HG03520 (cell line): Measurements from ENCODE around the gene PTCD3.

Source experiments
- ATAC-seq: cut with Tn5 transposase; IDR thresholded peaks from one replicate; pipeline ENCODE4 v1.9.1; 2021; ENCODE audit warnings: mild to moderate bottlenecking, moderate library complexity; ENCODE audit not compliant: unreplicated experiment

Gene PTCD3

DNA sequence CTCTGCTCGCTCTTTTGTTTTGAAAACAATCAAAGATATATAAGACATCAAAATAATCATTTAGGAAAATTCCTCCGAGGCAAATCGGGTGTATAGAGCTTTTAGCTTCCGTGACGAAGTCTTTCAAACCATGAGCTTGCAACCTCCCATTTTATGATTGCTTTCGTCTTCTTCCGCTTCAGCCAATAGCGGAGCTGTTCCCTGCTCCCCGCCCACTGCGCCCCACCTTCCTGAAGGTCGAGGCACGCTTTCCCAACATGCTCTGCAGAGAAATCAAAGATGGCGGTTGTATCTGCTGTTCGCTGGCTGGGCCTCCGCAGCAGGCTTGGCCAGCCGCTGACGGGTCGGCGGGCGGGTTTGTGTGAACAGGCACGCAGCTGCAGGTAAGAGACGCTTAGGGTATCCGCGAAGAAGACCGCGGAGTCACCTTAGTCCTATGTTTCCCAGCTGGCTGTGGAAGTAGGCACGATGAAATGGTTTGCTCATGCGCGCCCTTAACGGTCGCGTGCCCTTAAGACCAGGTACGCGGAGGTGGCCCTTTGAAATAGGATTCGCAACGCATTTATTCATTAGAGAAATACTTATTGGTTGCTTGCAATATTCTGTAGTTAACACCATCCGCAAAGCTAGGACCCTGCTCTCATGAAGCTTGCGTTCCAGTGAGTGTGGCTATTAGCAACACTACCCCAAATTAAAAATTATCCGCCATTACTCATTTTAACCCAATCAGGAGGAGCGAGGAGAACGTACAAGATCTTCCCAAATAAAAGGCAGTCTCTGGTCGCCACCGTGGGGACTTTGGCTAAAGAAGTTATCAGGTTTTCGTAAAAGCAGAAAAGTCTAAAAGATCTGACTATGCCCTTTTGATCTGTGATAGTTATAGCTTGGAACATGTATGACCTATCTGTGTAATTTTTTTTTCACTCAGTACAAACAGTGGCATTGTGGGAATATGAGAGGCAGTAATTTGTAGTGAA is at the start of gene PTCD3:
TSS of gene PTCD3 (plus strand) at position 267 of the 977 bp plus-strand sequence. CDS start at position 280, 13 bp downstream.
- peak; percentile 87 for ATAC-seq

DNA sequence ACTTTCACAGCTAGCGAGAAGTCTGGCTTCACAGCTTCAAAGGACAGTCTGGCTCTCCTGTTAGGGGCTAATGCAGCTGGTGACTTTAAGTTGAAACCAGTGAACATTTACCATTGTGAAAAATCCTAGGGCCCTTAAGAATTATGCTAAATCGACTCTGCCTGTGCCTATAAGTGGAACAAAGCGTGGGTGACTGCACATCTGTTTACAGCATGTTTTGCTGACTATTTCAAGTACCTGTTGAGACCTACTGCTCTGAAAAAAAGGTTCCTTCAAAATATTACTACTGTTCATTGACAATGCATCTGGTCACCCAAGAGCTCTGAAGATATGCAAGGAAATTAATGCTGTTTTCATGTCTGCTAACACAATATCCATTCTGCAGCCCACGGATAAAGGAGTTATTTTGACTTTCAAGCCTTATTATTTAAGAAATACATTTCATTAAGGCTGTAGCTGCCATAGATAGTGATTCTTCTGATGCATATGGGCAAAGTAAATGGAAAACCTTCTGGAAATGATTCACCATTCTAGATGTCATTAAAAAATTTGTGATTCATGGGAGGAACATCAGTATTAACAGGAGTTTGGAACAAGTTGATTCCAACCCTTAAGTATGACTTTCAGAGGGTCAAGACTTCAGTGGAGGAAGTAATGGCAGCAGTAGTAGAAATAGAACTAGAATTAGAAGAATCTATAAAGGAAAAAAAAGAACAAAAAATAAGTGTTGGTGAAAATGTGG is 49.3 kb upstream of the PTCD3 start:
- ATAC-seq = no peak

DNA sequence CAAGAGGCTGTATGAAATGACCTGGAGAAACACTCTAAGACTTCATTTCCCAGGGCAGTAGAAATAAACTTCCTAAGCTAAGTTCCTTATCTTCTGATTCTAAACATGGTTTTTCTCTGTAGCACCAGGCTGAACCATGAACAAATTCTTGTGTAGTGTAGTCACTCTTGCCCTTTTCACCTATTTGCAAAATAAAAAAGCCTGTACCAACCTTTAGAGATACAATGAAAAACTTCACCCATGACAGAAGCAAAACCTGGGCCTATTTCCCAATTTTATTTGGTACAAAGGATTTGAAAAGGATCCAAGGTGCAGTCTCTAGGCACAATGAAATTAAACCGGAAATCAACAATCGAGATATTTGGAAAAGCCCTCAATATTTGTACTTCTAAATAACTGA is 44.0 kb upstream of the PTCD3 start:
- ATAC-seq = no peak

DNA sequence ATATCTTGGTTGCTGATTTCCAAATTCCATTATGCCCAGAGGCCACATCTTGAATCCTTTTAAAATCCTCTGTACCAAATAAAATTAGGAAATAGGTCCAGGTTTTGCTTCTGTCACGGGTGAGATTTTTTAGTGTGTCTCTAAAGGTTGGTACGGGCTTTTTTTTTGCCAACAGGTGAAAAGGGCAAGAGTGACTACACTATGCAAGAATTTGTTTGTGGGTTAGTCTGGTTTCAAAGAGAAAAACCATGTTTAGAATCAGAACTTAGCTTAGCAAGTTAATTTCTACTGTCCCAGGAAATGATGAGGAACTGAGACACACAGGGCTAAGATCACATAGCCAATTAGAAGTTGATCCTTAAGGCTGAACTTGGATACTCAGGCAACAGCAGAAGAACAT is 42.0 kb upstream of the PTCD3 start:
- no peak for ATAC-seq

DNA sequence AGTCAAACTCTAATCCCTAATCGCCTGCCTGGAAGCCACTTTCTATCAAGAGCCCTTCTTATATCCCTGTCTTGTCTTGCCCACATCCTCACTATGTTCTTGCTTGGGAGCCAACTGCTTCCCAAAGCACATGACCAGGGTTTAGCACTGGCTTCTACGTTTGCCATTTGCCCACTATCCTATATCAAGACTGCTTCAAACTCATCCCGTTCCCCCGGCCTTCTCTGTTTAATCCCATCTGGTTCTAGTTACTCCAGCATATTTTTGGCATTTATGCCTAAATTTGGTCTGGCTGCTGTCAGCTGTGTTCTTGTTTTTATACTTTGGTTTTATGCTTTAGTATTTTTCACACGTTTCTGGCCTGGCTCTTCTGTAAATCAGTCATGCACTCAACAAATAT is 40.5 kb upstream of the PTCD3 start:
- ATAC-seq = no peak

DNA sequence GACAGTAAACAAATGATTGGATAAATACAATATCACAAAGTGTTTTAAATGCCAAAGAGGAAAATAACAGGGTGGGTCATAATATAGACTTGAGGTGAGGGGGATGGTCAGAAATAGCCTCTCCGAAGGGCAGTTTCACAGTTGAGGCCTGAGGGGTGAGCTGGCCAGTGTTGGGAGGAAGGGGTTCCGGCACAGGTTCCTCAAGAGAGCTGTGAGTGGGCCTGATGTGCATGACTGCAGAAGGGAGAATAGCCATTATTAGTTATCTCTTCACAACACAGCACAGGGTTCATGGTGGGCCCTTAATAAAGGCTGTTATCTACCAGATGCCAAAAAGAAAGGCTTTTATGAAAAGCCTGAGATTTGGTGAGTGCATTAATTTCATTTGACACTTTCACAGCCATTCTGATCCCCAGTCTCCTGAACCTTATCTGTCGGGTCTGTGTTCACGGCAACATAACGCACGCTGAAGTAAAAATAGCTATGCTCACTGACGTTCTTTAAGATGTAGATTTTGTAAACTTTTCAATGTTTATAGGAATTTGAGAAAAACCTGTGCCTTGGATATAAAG is 39.9 kb upstream of the PTCD3 start:
- no peak for ATAC-seq

DNA sequence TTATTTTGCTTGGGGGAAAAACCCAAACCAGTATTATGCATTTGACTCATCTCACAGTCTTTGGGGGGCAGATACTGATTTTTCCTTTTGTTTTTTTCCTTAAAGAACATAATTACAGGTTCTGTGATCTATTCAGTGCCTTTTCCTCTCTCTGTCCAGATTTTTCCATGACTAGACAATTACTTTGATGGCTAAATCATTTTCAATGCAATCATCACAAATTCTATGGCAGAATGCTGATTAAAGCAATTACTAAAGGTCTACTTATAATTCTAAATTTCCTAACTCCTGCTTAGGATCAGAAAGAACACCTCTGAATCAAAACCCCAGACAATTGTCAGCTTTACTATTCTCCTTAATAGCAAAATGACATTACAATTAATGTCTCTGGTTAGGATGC is 39.1 kb upstream of the PTCD3 start:
- no peak for ATAC-seq

DNA sequence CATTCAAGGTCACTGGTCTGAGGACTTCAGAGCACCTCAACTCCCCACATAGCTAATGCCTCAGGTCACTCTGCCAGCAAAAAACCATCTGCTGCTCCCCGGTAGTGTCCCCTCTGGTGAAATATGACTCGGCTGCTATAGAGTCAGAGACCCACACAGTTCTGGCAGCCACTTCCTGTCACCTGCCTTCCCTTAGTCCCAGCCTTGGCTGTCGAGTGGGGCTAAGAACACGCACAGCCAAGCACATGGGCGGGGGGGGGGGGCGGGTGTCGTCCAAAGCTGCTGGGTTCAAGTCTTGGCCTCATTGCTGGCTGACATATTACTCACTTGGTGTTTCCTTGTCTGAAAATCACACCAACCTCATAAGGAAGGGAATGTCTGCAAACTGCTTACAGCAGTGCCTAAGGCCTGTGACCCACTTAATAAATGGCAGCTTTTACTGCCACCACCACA is 37.9 kb upstream of the PTCD3 start:
- no peak for ATAC-seq

DNA sequence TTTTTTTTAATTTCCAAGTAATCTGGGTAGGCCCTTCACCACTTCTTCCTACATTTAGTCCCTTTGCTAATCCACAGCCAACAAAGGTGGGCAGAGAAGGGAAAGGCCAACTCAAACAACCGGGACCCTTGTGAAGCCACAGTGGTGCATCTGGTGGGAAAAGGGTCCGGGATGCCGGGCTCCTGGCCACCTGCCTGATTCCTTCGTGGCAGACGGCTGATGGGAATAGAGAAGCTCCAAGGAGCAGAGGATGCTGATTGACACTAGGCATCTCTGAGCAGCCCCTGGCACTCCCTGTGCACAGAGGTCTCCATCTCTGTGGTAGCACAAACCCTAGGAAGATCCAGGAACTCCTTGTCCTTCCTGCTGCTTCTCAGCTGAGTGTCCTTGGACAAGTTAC is 37.4 kb upstream of the PTCD3 start:
- no peak for ATAC-seq

DNA sequence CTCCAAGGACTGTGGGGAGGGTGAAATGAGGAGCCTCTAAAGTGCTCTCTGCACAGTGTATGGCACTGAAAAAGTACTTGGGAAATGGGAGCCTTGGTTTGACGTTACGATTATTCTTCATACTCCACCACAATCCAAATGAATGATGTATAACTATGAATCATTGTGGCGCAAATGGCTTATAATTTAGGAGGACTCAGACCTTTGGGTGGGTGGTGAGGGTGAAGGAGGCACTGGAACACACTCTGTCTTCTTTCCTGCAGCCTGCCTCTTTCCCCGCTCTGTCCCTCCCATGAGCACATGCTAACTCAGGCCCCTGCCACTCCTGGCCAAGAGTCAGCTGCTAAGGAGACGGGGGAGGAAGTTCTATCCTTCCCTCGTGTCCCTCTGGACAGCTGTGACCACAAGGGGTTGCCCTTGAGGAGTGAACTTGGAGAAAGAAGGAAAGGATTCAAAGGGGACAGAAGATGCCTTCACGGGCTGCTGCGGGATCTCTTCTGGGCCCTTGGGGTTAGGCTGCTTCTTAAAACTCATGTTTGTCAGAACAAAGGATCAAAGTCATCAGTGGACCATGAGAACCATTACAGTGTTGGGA is 36.8 kb upstream of the PTCD3 start:
- no peak for ATAC-seq

DNA sequence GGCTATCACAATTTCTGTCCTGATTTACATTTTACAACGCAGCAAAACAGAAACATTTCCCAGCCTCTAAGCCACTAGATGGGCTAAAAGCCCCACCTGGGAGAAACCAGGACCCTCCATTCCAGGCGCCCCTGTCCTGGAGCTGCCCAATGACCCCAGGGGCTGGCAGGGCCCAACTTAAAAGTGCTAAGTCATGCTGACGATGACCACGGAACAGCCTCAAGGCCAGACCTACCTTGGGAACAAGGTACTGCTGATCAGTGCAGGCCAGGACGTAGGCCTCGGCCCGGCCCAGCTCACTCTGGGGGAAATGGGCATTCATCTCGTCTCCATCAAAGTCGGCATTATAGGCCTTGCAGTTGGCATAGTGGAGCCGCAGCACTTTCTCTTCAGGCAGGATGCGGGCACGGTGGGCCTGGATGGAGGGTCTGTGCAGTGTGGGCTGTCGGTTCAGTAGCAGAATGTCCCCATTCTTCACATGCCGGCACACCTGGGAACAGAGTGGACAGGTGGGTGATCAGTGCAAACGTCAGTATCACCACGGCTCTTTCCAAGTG is 36.2 kb upstream of the PTCD3 start:
- no peak for ATAC-seq

DNA sequence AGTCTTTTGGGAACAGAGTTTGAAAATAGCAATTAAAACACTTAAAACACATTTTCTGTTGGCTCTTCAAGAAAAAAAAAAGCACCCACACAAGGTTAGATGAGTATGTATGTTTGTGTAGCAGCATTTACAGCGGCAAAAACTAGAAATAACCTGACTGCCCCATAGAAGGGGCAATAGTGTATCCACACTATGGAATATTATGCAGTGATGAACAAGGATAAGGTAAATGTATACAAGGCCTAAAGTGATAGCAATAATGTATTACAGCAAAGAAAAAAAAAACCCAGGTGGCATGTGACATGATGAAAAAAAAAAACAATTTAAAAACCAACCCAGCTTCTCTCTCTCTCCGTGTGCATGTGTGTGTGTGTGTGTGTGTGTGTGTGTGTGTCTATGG is 35.2 kb upstream of the PTCD3 start:
- ATAC-seq = no peak

DNA sequence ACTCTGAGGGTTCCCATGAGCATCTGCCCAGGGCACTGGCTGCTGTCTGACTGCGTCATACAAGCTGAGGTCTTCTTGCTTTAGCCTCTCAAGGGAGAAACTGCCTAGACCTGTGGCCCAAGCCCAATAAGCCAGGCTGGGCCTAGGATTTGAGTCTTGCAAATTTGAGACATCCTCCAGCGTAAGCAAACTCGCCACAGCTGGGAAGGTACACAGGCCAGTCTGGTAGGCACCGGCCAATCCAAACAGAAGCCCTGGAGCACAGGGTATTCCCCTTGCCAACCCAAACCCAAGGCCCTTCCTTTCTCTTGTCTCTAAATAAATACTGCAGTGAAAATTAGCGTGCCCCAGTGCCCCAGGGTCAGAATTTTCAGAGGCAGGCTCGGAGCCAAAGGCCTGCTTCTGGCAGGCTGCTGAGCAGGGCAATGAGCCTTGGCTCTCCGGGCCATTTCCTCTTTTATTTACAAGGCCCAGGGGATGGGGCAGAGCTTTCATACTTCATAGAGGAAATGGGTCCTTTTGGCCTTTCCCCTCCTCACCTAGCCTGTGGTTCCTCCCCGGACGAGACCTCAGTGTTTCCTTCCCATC is 33.7 kb upstream of the PTCD3 start:
- no peak for ATAC-seq

DNA sequence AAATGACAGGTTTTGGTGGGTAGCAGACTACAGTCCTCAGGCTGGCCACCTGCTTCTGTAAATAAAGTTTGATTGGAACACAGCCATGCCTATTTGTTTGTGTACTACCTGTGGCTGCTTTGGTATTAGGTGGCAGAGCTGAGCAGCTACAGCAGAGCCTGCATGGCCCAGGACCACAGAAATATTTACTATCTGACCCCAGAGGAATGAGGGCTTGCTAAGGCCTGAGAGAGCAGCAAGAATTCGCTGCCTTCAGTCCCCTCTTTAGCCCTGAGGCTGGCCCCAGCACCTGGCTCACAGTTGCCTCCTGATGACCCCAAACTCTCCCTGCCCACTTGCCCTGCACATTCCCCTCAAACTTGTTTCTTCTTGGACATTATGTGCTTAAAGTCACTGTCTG is 32.8 kb upstream of the PTCD3 start:
- no peak for ATAC-seq

DNA sequence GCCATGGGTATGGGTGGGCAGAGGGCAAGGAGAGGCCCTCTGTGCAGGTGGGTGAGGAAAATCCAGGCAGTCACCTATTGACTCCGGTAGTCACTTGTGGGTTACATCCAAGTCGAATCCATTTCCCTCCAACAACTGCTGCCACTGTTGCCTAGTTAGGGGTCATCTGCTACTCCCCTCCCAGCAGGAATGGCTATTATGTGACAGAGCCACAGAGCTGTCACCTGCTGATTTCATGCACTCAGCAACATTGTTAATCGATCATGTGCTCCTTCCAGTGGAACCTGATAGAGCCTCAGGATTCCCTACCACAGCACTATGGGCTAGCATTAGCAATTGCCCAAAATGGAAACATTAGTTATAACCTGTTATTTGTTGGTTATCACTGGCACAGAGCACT is 31.8 kb upstream of the PTCD3 start:
- no peak for ATAC-seq

DNA sequence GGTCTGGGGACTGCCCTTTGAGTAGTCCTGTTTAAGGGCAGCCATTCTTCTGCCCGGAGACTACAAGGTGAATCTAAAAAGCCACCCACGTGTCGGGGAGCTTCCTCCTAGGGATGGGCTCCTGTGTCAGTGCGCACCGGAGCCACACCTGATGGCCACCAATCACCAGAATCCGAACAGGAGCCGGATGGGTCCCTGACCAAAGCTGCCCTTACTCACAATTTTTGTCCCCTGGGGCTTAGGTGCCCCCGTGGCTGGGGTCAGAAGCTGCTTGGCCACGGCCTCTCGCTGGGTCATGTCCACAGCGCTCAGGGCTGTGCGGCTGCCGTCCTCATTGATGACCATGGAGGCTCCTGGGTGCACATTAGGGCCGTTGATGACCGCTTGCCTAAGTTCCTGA is 31.2 kb upstream of the PTCD3 start:
- no peak for ATAC-seq

DNA sequence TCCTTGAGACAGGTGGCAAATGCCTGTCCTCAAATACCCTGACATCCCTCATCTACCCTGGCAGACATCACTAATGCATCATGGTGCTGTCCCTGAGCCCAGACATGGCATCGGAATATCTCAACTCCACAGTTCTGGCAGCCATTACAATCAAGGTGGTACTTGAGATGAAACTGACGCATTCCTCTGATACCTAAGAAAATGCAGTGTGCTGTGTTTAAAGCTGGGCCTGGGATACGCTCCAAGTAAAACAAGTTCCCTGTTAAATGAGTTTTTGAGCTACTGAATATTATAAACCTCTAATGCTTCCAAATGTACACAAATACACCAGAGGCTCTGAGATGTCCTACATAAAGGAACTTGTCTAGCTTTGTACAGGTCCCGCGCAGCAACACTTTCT is 30.1 kb upstream of the PTCD3 start:
- ATAC-seq = no peak

DNA sequence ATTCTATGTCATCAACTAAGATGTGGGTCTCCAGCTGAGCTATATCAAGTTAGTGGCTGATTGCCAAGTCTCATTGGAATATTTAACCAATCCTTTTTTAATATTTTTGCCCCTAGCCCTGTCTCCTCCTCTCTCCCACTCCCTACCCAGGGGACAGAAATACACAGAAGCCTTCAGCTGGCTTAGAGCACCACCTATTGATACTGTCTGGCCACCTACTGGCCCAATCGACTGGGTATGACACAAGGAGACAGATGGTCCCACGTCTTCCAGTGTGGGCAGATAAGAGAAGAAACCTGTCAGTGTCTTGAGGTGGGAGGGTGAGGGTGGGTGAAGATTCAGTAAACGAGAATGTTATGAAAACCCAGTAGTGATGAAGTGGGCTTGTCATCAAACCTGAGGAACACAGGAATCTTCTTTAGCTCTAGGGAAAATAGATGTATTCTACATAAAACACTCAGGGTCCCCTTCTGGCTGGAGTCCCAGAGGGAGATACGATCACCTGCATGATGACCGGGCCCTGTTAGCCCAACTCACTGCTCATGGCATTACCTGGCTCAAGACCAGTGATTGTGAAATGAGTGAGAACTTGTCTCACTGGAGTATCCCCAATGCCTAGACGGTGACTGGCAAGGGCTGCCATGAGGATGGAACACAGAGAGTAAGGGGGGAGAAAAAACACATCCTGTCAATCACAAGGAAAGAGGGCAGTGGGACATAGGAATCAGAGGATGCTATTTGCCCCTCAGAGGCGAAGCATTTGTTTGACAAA is 27.1 kb upstream of the PTCD3 start:
- ATAC-seq = no peak

DNA sequence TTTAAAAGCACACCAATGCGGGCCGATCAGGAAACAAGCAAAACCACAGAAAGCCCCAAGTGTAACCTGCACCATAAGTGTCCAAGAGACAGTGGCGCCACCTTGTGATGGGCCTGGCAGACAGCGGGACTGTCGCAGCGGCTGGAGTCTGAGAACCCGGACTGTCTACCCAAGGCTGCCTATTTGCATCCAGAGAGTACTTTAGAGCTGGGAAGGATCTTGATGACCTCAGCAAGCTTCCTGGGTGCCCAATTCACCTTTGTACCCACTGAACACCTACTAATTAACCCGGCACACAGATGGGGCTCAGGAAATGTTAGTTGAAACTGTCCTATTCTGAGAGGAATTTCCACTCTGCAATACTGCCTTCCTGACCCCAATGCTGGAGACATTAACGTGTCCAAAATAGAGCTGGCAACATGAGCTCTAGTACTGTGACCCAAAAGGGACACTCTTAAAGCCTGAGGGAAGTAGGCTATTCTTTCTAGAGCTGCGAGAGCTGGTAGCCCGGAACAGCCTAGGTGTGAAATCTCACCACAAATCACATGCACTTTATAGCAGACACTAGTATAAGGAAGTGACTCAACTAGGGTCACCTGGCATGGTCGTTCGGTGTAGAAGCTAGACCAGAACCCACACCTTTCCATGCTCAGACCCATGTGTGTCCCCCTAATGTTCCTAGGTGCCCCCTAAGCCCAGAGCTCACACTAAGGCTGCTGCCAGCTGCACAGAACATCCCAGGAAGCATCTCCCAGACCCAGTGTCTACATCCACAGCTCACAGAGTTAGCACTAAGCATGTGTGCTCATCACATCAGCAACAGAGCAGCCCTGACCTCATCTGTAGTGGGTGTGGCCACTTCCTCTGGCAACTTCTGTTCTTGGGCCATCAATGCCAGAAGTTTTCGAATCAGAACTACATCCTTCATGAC is 25.8 kb upstream of the PTCD3 start:
- peak; percentile 79 for ATAC-seq
